ENCODE measurements around the gene BCAS1.

Gene BCAS1

DNA sequence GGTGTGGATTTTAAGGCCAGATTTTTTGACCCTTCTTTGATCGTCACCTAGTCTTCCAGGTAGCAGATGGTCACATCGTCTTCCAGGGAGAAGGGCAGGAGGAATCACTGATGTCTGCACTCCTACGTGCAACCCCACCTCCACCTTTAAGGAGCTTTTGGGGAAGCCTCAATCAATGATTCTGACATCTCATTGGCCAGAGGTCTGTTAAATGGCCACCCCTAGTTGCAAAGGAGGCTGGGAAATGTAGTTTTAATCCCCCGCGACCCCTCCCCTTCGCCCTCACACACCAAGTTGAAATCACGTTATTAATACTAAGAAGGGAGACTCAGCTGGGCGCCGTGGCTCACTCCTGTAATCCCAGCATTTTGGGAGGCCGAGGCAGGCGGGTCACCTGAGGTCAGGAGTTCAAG, 151.4 kb downstream of the BCAS1 start:
- TF ChIP-seq, protein P1, sequence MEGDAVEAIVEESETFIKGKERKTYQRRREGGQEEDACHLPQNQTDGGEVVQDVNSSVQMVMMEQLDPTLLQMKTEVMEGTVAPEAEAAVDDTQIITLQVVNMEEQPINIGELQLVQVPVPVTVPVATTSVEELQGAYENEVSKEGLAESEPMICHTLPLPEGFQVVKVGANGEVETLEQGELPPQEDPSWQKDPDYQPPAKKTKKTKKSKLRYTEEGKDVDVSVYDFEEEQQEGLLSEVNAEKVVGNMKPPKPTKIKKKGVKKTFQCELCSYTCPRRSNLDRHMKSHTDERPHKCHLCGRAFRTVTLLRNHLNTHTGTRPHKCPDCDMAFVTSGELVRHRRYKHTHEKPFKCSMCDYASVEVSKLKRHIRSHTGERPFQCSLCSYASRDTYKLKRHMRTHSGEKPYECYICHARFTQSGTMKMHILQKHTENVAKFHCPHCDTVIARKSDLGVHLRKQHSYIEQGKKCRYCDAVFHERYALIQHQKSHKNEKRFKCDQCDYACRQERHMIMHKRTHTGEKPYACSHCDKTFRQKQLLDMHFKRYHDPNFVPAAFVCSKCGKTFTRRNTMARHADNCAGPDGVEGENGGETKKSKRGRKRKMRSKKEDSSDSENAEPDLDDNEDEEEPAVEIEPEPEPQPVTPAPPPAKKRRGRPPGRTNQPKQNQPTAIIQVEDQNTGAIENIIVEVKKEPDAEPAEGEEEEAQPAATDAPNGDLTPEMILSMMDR (IDR thresholded peaks at IDR 0.05; ENCODE audit: low read depth, low read length), result no peak
- H3K4me3 ChIP-seq (ENCODE audit: low read depth, low read length), result no peak overlapping the region

- no peak overlapping the region for H3K4me3 ChIP-seq (ENCODE audit: low read depth, low read length)
- TF ChIP-seq, protein P1 (IDR thresholded peaks at IDR 0.05; ENCODE audit: low read depth, low read length), result no peak
Observed at GRCh38 chr20:53918020-53918311, 152.4 kb downstream of the BCAS1 start.

DNA sequence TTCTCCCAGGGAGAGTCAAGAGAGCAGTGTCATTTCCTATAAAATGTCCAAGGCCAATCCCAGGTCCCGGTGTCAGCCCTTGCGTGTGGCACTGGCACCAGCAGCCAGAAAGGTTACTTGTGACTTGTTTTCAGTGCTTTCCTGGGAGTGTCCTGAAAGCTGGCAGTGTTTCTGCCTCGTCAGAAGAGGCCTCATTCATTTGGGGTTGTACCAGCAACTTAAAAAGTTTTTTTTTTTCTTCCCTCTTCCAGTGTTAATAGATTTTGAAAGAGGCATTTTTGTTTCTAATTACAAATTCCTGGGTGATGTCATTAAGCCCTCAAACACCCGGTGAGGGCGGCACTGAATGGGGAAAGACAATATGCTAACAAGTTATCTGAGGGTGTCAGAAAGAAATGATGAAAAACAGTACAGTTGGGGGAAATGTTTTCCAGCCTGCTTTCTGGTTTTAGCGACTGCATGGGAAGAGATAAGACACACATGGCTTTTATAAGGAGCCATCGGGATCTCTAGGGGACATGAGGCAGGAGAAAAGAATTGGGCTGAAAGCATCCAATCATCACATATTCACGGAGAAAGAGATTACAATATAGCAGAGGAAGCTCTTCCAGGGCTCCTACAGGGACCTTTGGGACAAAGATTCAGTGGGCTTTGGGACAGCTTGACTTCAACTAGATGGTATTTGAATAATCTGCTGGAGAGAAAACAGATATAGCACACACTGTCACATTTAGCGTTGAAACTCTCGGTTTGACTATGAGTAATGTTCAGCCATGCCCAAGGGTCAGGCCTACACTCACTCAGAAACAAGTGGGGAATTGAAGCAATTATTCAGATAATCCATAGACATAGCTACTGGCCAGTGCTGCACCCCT, 153.0 kb downstream of the BCAS1 start:
- TF ChIP-seq, protein P1 (IDR thresholded peaks at IDR 0.05; ENCODE audit: low read depth, low read length), result no peak
- H3K4me3 ChIP-seq (ENCODE audit: low read depth, low read length), result no peak overlapping the region

DNA sequence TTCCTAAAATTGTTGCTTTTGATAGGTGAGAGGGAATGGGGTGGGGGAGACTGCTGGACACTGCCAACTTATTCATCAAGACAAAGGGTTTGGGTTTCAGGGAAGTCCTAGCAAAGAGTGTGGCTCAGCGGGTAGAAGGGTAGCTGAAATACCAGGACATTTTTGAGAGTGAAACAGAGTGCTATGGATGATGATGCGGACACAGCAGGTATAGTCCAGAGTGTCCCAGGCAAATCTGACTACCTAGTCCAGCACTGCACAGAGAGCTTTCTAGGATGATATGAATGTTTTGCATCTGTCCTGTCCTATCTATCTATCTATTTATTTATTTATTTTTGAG, 154.3 kb downstream of the BCAS1 start:
- no peak overlapping the region for H3K4me3 ChIP-seq (ENCODE audit: low read depth, low read length)
- TF ChIP-seq, protein P1 (IDR thresholded peaks at IDR 0.05; ENCODE audit: low read depth, low read length), result no peak

DNA sequence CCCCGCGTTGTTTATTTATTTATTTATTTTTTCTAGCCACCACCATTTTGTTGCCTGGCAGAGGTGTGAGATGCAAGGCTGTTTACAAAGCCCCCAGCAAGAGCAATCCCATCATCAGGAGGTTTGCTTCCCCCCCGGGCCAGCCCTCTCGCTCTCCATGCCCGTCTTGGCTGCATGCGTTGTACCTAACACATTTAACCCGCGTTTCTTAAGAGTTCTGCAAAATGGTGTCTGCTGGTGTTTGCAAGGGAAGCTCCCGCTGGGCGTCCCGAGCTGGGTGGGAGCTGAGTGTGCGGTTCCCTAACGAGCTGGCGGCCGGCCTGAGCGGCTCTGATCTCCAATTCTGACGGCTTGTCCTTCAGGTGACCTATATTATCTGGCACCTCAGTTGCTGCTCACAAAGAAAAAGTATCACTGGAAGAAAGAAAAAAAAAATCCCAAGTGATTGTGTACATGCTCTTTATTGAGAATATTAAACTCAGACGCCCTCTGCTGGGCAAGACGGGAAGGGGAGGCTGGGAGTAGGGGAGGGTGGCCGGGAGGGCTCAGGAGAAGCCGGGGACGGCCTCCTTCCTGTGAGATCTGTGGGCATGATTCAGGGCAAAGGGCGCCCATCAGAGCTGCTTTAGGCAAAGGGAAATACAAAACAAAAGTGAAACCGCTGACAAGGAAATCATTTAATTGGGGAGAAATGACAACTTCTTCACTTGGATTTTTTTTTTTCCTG, 154.8 kb downstream of the BCAS1 start:
- H3K4me3 ChIP-seq (ENCODE audit: low read depth, low read length), result peak overlapping the region; percentile 58
- TF ChIP-seq, protein P1 (IDR thresholded peaks at IDR 0.05; ENCODE audit: low read depth, low read length), result peak; percentile 70

DNA sequence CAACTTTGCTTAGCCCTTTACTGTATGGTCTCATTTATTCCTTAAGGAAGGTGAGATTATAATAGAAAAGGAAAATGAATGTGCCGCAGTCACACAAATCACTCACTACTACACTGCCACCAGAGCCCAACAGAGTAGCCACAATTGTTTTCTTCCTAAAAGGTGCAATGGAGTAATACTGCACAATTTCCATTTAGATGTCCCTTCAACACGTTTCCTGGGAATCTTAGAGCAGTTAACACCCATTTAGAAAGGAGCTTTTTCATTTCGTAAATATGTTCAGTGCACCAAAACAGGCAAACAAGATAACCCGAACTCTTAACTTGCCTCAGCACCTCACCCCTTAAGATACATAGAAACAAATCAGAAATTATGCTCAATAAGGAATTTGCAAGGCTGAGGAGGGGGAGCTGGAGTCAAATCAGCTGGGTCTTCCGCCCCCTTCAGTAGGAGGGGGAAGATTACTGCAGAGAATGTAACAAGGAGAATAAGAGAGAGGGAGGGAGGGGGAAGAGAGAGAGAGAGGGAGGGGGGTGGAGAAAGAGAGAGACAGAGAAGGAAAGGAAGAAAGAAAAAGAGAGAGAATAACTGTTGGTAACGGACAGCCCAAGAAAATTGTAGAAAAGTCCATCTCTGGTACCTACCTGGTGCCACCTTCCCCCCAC, 155.5 kb downstream of the BCAS1 start:
- H3K4me3 ChIP-seq (ENCODE audit: low read depth, low read length), result peak overlapping the region; percentile 58
- TF ChIP-seq, protein P1 (IDR thresholded peaks at IDR 0.05; ENCODE audit: low read depth, low read length), result no peak

Measured in WI38 (cell line).